ENCODE results near the gene NCS1. TPM values are rescaled to one million over a fixed set of nuclear protein-coding genes. Genes with fewer than 3 reads are reported as not detected.

The NCS1 gene
- total RNA-seq, 1 experiment from 2014 or later, result 68.7 TPM

- no peak overlapping the region for H3K4me2 ChIP-seq (ENCODE audit: low read length)
- no peak overlapping the region for H3K4me3 ChIP-seq (replicated peaks in 1 of 2; ENCODE audit: low read depth in 1 of 2, low read length in 2 of 2)
- BruUV-seq (replicated peaks), result no TSS peak
- no peaks in the 10 kb centered on the region for H3K79me2 ChIP-seq (ENCODE audit: insufficient read depth, low read length)
- TF ChIP-seq YY1 (IDR thresholded peaks at IDR 0.05; ENCODE audit: extremely low read depth, insufficient replicate concordance, low read depth, low read length), result no peak
- no peak for TF ChIP-seq ATF3 (IDR thresholded peaks at IDR 0.05)
- no peak for TF ChIP-seq REST (IDR thresholded peaks at IDR 0.05; ENCODE audit: low read depth)
- no peak for TF ChIP-seq POLR2AphosphoS5 (IDR thresholded peaks at IDR 0.05; ENCODE audit: low read depth, low read length)
- TF ChIP-seq POLR2A (IDR thresholded peaks at IDR 0.05; ENCODE audit: borderline replicate concordance, extremely low read depth, insufficient read depth, insufficient read length), result no peak
- TF ChIP-seq CEBPB (IDR thresholded peaks at IDR 0.05; ENCODE audit: low read depth), result no peak
- no peak for TF ChIP-seq SRF (IDR thresholded peaks at IDR 0.05; ENCODE audit: low read depth)
- ChIA-PET POLR2A (no interaction called here), RAD21 (ENCODE audit: low non-redundant PET in 1 of 2, low total read pairs in 2 of 2, uncharacterized antibody in 2 of 2, unreplicated experiment in 2 of 2) (no interaction called here), CTCF (interaction anchor here (0.8 to 1.4 kb wide), 2 partner anchors 19 to 451 kb away, joined by 3 read pairs; no protein-coding TSS in a partner anchor)
- H3K9me3 ChIP-seq (ENCODE audit: control insufficient read depth in 1 of 2, insufficient read depth in 1 of 2, low read depth in 1 of 2, low read length in 2 of 2), result no peaks in the 10 kb centered on the region
- no peaks in the 10 kb centered on the region for H4K20me1 ChIP-seq (ENCODE audit: insufficient read depth)
- peaks cover 0 to 22% of the 10 kb centered on the region in 2 experiments; a peak in 2 of 4 replicates for H3K4me1 ChIP-seq (ENCODE audit: control insufficient read depth in 1 of 2, insufficient read depth in 2 of 2, low read length in 2 of 2)
- DNase-seq (ENCODE audit: low read depth, low spot score) (no peak), ATAC-seq (no peak)
- no peak overlapping the region for H3K9ac ChIP-seq (ENCODE audit: low read length)
- no peaks in the 10 kb centered on the region for H3K36me3 ChIP-seq (ENCODE audit: control insufficient read depth in 1 of 2, insufficient read depth in 2 of 2, low read length in 2 of 2)
- no peak overlapping the region for H2AFZ ChIP-seq (ENCODE audit: low read depth, low read length, poor library complexity, severe bottlenecking)
- no peak overlapping the region for H3K27ac ChIP-seq (ENCODE audit: low read depth, low read length)
- no peaks in the 10 kb centered on the region for H3K9me2 ChIP-seq (ENCODE audit: insufficient read depth)
- intact Hi-C loops (cut with micrococcal nuclease), result no loop called here
- H3K27me3 ChIP-seq (ENCODE audit: insufficient read depth, low read length), result no peaks in the 10 kb centered on the region
Observed at GRCh38 chr9:130241198-130241535, 69.0 kb downstream of the NCS1 start.
